Upper lobe of left lung (tissue), 6 donors: ENCODE data around the gene KDM2B. TPM values are rescaled to one million over a fixed set of nuclear protein-coding genes. Genes with fewer than 3 reads are reported as not detected.

Source experiments
- ATAC-seq, 2 donors: fragments of 200-7000 bp; cut with Tn5 transposase; one replicate each; pipeline ENCODE4 v1.9.1; 2022; ENCODE audit warnings: mild to moderate bottlenecking in 2 of 2, moderate library complexity in 2 of 2; ENCODE audit not compliant: low FRiP score in 2 of 2
- DNase-seq, 2 donors: peaks; one replicate each; pipeline ENCODE4 v3.0.0-alpha.2; 2019 to 2020
- H3K27ac ChIP-seq, 4 donors: fragments of 200-600 bp; sonication (generic); one replicate each; pipeline ENCODE4 v1.5.1; 2016 to 2019
- H3K27me3 ChIP-seq, 4 donors: fragments of 200-600 bp; sonication (generic); one replicate each; pipeline ENCODE4 v1.5.1; 2017 to 2019
- H3K36me3 ChIP-seq, 4 donors: fragments of 200-600 bp; sonication (generic); one replicate each; pipeline ENCODE4 v1.5.1; 2016 to 2019
- H3K4me1 ChIP-seq, 4 donors: fragments of 200-600 bp; sonication (generic); one replicate each; pipeline ENCODE4 v1.5.1; 2018 to 2019
- H3K4me3 ChIP-seq, 4 donors: fragments of 200-600 bp; sonication (generic); one replicate each; pipeline ENCODE4 v1.5.1; 2017 to 2019; ENCODE audit warnings: mild to moderate bottlenecking in 2 of 4, moderate library complexity in 1 of 4
- H3K9me3 ChIP-seq, 4 donors: fragments of 200-600 bp; sonication (generic); one replicate each; pipeline ENCODE4 v1.5.1; 2018 to 2019
- CTCF ChIP-seq, 6 experiments: fragments of 450-650 bp in 4 of 6; fragments of 200-600 bp in 2 of 6; sonication (generic) in 2 of 6; IDR thresholded peaks; one replicate each; pipeline ENCODE4 v1.5.1; 2016 to 2019; ENCODE audit warnings: antibody characterized with exemption in 6 of 6
- EP300 ChIP-seq, 4 donors: sonication (generic); formaldehyde crosslinking; IDR thresholded peaks; one replicate each; pipeline ENCODE4 v1.5.1; 2017; ENCODE audit warnings: antibody characterized with exemption in 4 of 4, control low read depth in 2 of 4
- POLR2A ChIP-seq, 4 donors: fragments of 450-650 bp; IDR thresholded peaks; one replicate each; pipeline ENCODE4 v1.5.1; 2016 to 2017; ENCODE audit warnings: antibody characterized with exemption in 4 of 4, mild to moderate bottlenecking in 2 of 4
- POLR2AphosphoS5 ChIP-seq, 2 donors: sonication (generic); formaldehyde crosslinking; IDR thresholded peaks; one replicate each; pipeline ENCODE4 v1.5.1; 2017; ENCODE audit warnings: antibody characterized with exemption in 2 of 2
- WGBS, 2 donors: methylation state at CpG; one replicate each; pipeline ENCODE4 v1.1.5; 2017 to 2018; 5-methylcytosine and 5-hydroxymethylcytosine counted together
- total RNA-seq, 6 donors: library from RNA; depleted of rRNA in 4 of 6; stranded (reverse); fragments of >200 nt in 4 of 6; gene quantifications; one replicate each; pipeline versions ENCODE4 v1.1.0 to v1.2.1, GENCODE V29; 2016 to 2021
- donor health status: DM: no; HTN: no; CAD: no; lungs with moderate emphysema.
- donor health status: DM: no; HTN: yes; CAD: no; lungs with severe emphysema.

KDM2B gene
- total RNA-seq, 6 donors from 2014 or later = 29.5 to 81.7 (median 34.2) TPM

GRCh38 chr12:121545480-121545879 is 35.3 kb downstream of the KDM2B start:
- Histone ChIP-seq H3K27ac (no peak overlapping the region), H3K4me1 (peaks cover 0 to 3% (median 0%) of the 10 kb centered on the region in 4 donors), H3K36me3 (peaks cover 0 to 16% (median 11%) of the 10 kb centered on the region in 4 donors), H3K4me3 (no peak overlapping the region), H3K9me3 (no peaks in the 10 kb centered on the region), H3K27me3 (no peaks in the 10 kb centered on the region)
- no peak for ATAC-seq
- WGBS, 2 donors = 97 to 98% methylated on average over 6 of the region's 6 CpGs
- TF ChIP-seq EP300 (IDR thresholded peaks at IDR 0.05) = no peak
- TF ChIP-seq POLR2A (IDR thresholded peaks at IDR 0.05) = no peak
- TF ChIP-seq POLR2AphosphoS5 (IDR thresholded peaks at IDR 0.05) = no peak
- TF ChIP-seq CTCF (IDR thresholded peaks at IDR 0.05) = no peak
- no peak for DNase-seq

GRCh38 chr12:121543786-121544185 is 37.0 kb downstream of the KDM2B start:
- Histone ChIP-seq H3K9me3 (no peaks in the 10 kb centered on the region), H3K4me3 (no peak overlapping the region), H3K27me3 (no peaks in the 10 kb centered on the region), H3K27ac (no peak overlapping the region), H3K36me3 (peaks cover 0 to 11% (median 7%) of the 10 kb centered on the region in 4 donors), H3K4me1 (peaks cover 0 to 2% (median under 1%) of the 10 kb centered on the region in 4 donors)
- DNase-seq (no peak), ATAC-seq (no peak)
- 80 to 89% methylated on average over 8 of the region's 8 CpGs for WGBS, 2 donors
- TF ChIP-seq EP300 (IDR thresholded peaks at IDR 0.05) (no peak), CTCF (IDR thresholded peaks at IDR 0.05) (no peak), POLR2A (IDR thresholded peaks at IDR 0.05) (no peak), POLR2AphosphoS5 (IDR thresholded peaks at IDR 0.05) (no peak)

GRCh38 chr12:121539908-121540307 is 40.9 kb downstream of the KDM2B start:
- 96 to 97% methylated on average over 6 of the region's 6 CpGs for WGBS, 2 donors
- ATAC-seq (no peak), DNase-seq (no peak)
- H3K4me3 ChIP-seq = no peak overlapping the region
- no peak overlapping the region for H3K27ac ChIP-seq
- no peaks in the 10 kb centered on the region for H3K27me3 ChIP-seq
- no peaks in the 10 kb centered on the region for H3K9me3 ChIP-seq
- TF ChIP-seq POLR2A (IDR thresholded peaks at IDR 0.05) (no peak), EP300 (IDR thresholded peaks at IDR 0.05) (no peak), POLR2AphosphoS5 (IDR thresholded peaks at IDR 0.05) (no peak), CTCF (IDR thresholded peaks at IDR 0.05) (no peak)
- no peaks in the 10 kb centered on the region for H3K36me3 ChIP-seq
- peaks cover 27 to 38% (median 29%) of the 10 kb centered on the region in 4 donors for H3K4me1 ChIP-seq

GRCh38 chr12:121538699-121539061 is 42.1 kb downstream of the KDM2B start:
- TF ChIP-seq POLR2A (IDR thresholded peaks at IDR 0.05) = no peak
- TF ChIP-seq EP300 (IDR thresholded peaks at IDR 0.05) = no peak
- no peak for TF ChIP-seq CTCF (IDR thresholded peaks at IDR 0.05)
- TF ChIP-seq POLR2AphosphoS5 (IDR thresholded peaks at IDR 0.05) = no peak
- Histone ChIP-seq H3K27ac (peak overlapping the region in 3 of 4 donors; percentile 91 to 94 (median 93)), H3K4me1 (peaks cover 36 to 49% (median 40%) of the 10 kb centered on the region in 4 donors), H3K4me3 (no peak overlapping the region), H3K9me3 (no peaks in the 10 kb centered on the region), H3K36me3 (no peaks in the 10 kb centered on the region), H3K27me3 (no peaks in the 10 kb centered on the region)
- 44 to 60% methylated on average over 5 of the region's 5 CpGs for WGBS, 2 donors
- DNase-seq = peak in 1 of 2 donors; percentile 60
- ATAC-seq = no peak
